CD14-positive monocyte (primary cell): ENCODE measurements around the gene TMEM271. TPM values are rescaled to one million over a fixed set of nuclear protein-coding genes. Genes with fewer than 3 reads are reported as not detected.

ENCODE experiments used
- DNase-seq, 3 donors: peaks; one replicate each; pipeline ENCODE4 v3.0.0-alpha.2; 2011 to 2022
- H2AFZ ChIP-seq: 2 replicates; pipeline ENCODE4 v1.6.0; 2012; ENCODE audit warnings: mild to moderate bottlenecking, low read depth, low read length, inconsistent platforms; ENCODE audit not compliant: insufficient read depth, poor library complexity, severe bottlenecking
- H3K27ac ChIP-seq, 2 donors: 1 replicate in 1 of 2; 2 replicates in 1 of 2; pipeline ENCODE4 v1.5.1; 2012 to 2013; ENCODE audit warnings: low read length in 2 of 2, control low read depth in 1 of 2, inconsistent platforms in 1 of 2, low read depth in 1 of 2, mild to moderate bottlenecking in 1 of 2
- H3K27me3 ChIP-seq, 2 donors: one replicate each; pipeline versions ENCODE4 v1.6.0 to v1.6.1; 2011 to 2013; ENCODE audit warnings: low read length in 2 of 2; ENCODE audit not compliant: control insufficient read depth in 2 of 2, insufficient read depth in 2 of 2
- H3K36me3 ChIP-seq, 2 donors: replicated peaks in 1 of 2; 1 replicate in 1 of 2; 2 replicates in 1 of 2; pipeline versions ENCODE4 v1.5.1 to v1.6.1; 2012 to 2013; ENCODE audit warnings: low read length in 2 of 2, control low read depth in 1 of 2, inconsistent platforms in 1 of 2, mild to moderate bottlenecking in 1 of 2; ENCODE audit not compliant: insufficient read depth in 2 of 2, control insufficient read depth in 1 of 2
- H3K4me1 ChIP-seq, 2 donors: 1 replicate in 1 of 2; 2 replicates in 1 of 2; pipeline versions ENCODE4 v1.5.1 to v1.6.1; 2012 to 2013; ENCODE audit warnings: low read length in 2 of 2, control low read depth in 1 of 2, inconsistent platforms in 1 of 2, mild to moderate bottlenecking in 1 of 2, moderate library complexity in 1 of 2; ENCODE audit not compliant: insufficient read depth in 2 of 2, control insufficient read depth in 1 of 2
- H3K4me2 ChIP-seq: replicated peaks from 2 replicates; pipeline ENCODE3; 2012; ENCODE audit warnings: low read length, moderate library complexity, mild to moderate bottlenecking; ENCODE audit not compliant: poor library complexity, severe bottlenecking; ENCODE audit errors: extremely low read depth
- H3K4me3 ChIP-seq, 3 experiments: fragments of 200-600 bp in 1 of 3; sonication (generic) in 1 of 3; replicated peaks in 1 of 3; 1 replicate in 2 of 3; 2 replicates in 1 of 3; pipeline ENCODE4 v1.5.1; 2011 to 2013; ENCODE audit warnings: low read length in 3 of 3, mild to moderate bottlenecking in 3 of 3, control low read depth in 2 of 3, low read depth in 2 of 3, inconsistent platforms in 1 of 3, moderate library complexity in 1 of 3
- H3K79me2 ChIP-seq: 2 replicates; pipeline ENCODE4 v1.6.0; 2012; ENCODE audit warnings: mild to moderate bottlenecking, control low read depth, inconsistent platforms, low read length, moderate library complexity; ENCODE audit not compliant: insufficient read depth
- H3K9ac ChIP-seq: 2 replicates; pipeline ENCODE4 v1.6.0; 2017; ENCODE audit warnings: low read length, mild to moderate bottlenecking; ENCODE audit not compliant: insufficient read depth, poor library complexity, severe bottlenecking
- H3K9me3 ChIP-seq, 2 donors: replicated peaks in 1 of 2; 1 replicate in 1 of 2; 2 replicates in 1 of 2; pipeline versions ENCODE4 v1.5.1 to v1.6.1; 2012 to 2013; ENCODE audit warnings: low read length in 2 of 2, control low read depth in 1 of 2; ENCODE audit not compliant: control insufficient read depth in 1 of 2, insufficient read depth in 1 of 2
- H4K20me1 ChIP-seq: 2 replicates; pipeline ENCODE4 v1.6.0; 2012; ENCODE audit warnings: mild to moderate bottlenecking, low read length, control low read depth, moderate library complexity; ENCODE audit not compliant: insufficient read depth
- H3K27ac Mint-ChIP-seq, 7 donors: one replicate each; pipeline ENCODE4 v1.8.0; 2020; ENCODE audit warnings: mild to moderate bottlenecking in 7 of 7, mixed read lengths in 7 of 7, moderate library complexity in 6 of 7, inconsistent platforms in 2 of 7
- H3K27me3 Mint-ChIP-seq, 3 donors: one replicate each; pipeline ENCODE4 v1.8.0; 2021 to 2022; ENCODE audit warnings: low read depth in 3 of 3, mild to moderate bottlenecking in 3 of 3, mixed read lengths in 3 of 3, moderate library complexity in 3 of 3, inconsistent platforms in 1 of 3
- H3K36me3 Mint-ChIP-seq, 2 donors: one replicate each; pipeline ENCODE4 v1.8.0; 2020; ENCODE audit warnings: mixed read lengths in 2 of 2, inconsistent platforms in 1 of 2, mild to moderate bottlenecking in 1 of 2
- H3K4me1 Mint-ChIP-seq: one replicate; pipeline ENCODE4 v1.8.0; 2020; ENCODE audit warnings: mild to moderate bottlenecking, mixed read lengths
- H3K4me3 Mint-ChIP-seq, 2 donors: one replicate each; pipeline ENCODE4 v1.8.0; 2020; ENCODE audit warnings: mild to moderate bottlenecking in 2 of 2, mixed read lengths in 2 of 2, moderate library complexity in 1 of 2
- H3K9me3 Mint-ChIP-seq, 7 donors: one replicate each; pipeline ENCODE4 v1.8.0; 2020 to 2022; ENCODE audit warnings: mixed read lengths in 7 of 7, mild to moderate bottlenecking in 6 of 7, moderate library complexity in 6 of 7, inconsistent platforms in 2 of 7
- CTCF ChIP-seq: fragments of 200-600 bp; IDR thresholded peaks from one replicate; pipeline ENCODE4 v1.8.0; 2022; ENCODE audit warnings: antibody characterized with exemption, mild to moderate bottlenecking
- WGBS: methylation state at CpG from one replicate; pipeline ENCODE4 v1.1.5; 2013; ENCODE audit warnings: missing lambda C conversion rate; ENCODE audit not compliant: insufficient coverage; 5-methylcytosine and 5-hydroxymethylcytosine counted together
- intact Hi-C, 2 donors: fragments of 100-400 bp; cut with micrococcal nuclease; formaldehyde crosslinking; loops; one replicate each; pipeline versions ENCODE4 v1.15.0 to v1.15.1; 2023
- polyA plus RNA-seq, 3 donors: library from polyadenylated mRNA; depleted of rRNA in 1 of 3; unstranded in 2 of 3; stranded (reverse) in 1 of 3; fragments of 300-500 nt in 2 of 3; fragments of >200 nt in 1 of 3; fragmentation: Illumina TruSeq in 2 of 3; gene quantifications; 1 replicate in 2 of 3; 2 replicates in 1 of 3; pipeline ENCODE4 v1.2.3, GENCODE V29; 2012 to 2021

TMEM271 gene
- polyA plus RNA-seq, 3 donors, result not detected

GRCh38 chr4:567457-568350, 8.4 kb downstream of the TMEM271 start:
- H3K9me3 ChIP-seq, result peaks cover 5 to 12% of the 10 kb centered on the region in 2 donors
- no peaks in the 10 kb centered on the region for H3K79me2 ChIP-seq
- Mint-ChIP-seq H3K36me3 (no peaks in the 10 kb centered on the region), H3K4me1 (no peaks in the 10 kb centered on the region), H3K27me3 (peaks cover 4 to 15% (median 10%) of the 10 kb centered on the region in 3 donors), H3K4me3 (no peak overlapping the region), H3K9me3 (peaks cover 30 to 46% (median 41%) of the 10 kb centered on the region in 7 donors), H3K27ac (peak overlapping the region in 1 of 7 donors; percentile 23)
- DNase-seq, result no peak
- no peak overlapping the region for H3K4me3 ChIP-seq
- no peaks in the 10 kb centered on the region for H3K4me1 ChIP-seq
- no peak for TF ChIP-seq CTCF
- no peak overlapping the region for H3K27ac ChIP-seq
- peaks cover 0 to 6% of the 10 kb centered on the region in 2 donors for H3K27me3 ChIP-seq
- H4K20me1 ChIP-seq, result no peaks in the 10 kb centered on the region
- H3K4me2 ChIP-seq, result no peak overlapping the region
- no peaks in the 10 kb centered on the region for H3K36me3 ChIP-seq
- no peak overlapping the region for H2AFZ ChIP-seq
- intact Hi-C loops, result no loop called here
- 89% methylated on average over 9 of the region's 10 CpGs for WGBS
- H3K9ac ChIP-seq, result no peak overlapping the region

DNA sequence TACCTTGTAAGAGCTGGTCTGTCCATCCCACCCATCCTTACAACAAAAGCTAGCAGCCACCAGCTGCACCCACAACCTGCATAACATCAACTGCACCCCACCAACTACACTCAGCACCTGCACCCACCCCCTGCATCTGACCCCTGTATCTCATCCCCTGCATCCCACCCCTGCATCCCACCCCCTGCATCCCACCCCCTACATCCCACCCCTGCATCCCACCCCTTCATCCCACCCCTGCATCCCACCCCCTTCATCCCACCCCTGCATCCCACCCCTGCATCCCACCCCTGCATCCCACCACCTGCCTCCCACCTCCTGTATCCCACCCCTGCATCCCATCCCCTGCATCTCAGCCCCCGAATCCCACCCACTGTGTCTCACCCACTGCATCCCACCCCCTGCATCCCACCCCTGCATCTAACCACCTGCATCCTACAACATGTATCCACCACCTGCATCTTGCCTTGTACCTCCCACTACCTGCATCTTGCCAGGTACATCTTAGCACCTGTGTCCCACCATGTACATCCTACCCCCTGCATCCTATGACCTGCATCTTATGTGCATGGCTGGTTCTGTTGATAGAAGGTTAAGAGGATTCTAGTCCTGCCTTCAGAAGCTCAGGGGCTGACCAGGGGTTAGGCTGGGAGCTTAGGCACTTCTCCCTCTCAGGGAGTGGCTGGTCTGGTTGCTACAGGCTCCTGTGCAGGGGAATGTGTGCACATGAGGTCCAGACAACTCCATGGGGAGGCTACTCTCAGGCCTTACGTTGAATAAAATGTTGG, 9.4 kb downstream of the TMEM271 start:
- H3K4me3 Mint-ChIP-seq, result no peak overlapping the region
- H3K36me3 Mint-ChIP-seq, result no peaks in the 10 kb centered on the region
- peaks cover 32 to 46% (median 43%) of the 10 kb centered on the region in 7 donors for H3K9me3 Mint-ChIP-seq
- no peak overlapping the region for H3K27ac ChIP-seq
- peaks cover 10% of the 10 kb centered on the region in 2 donors for H3K9me3 ChIP-seq
- H3K4me2 ChIP-seq, result no peak overlapping the region
- H3K27me3 Mint-ChIP-seq, result peaks cover 4 to 13% (median 6%) of the 10 kb centered on the region in 3 donors
- H3K79me2 ChIP-seq, result no peaks in the 10 kb centered on the region
- H3K4me1 ChIP-seq, result no peaks in the 10 kb centered on the region
- no peaks in the 10 kb centered on the region for H3K27me3 ChIP-seq
- no peaks in the 10 kb centered on the region for H3K36me3 ChIP-seq
- H4K20me1 ChIP-seq, result no peaks in the 10 kb centered on the region
- H2AFZ ChIP-seq, result no peak overlapping the region
- intact Hi-C loops, result no loop called here
- H3K27ac Mint-ChIP-seq, result no peak overlapping the region
- WGBS, result 83% methylated on average over 2 of the region's 2 CpGs
- H3K4me1 Mint-ChIP-seq, result no peaks in the 10 kb centered on the region
- DNase-seq, result peak in 2 of 3 donors; percentile 3 to 11
- H3K9ac ChIP-seq, result no peak overlapping the region
- no peak for TF ChIP-seq CTCF
- H3K4me3 ChIP-seq, result no peak overlapping the region
